ENCODE data around the gene SMIM22. TPM values are rescaled to one million over a fixed set of nuclear protein-coding genes. Genes with fewer than 3 reads are reported as not detected.

The SMIM22 gene
- total RNA-seq, 4 donors from 2014 or later = not detected

DNA sequence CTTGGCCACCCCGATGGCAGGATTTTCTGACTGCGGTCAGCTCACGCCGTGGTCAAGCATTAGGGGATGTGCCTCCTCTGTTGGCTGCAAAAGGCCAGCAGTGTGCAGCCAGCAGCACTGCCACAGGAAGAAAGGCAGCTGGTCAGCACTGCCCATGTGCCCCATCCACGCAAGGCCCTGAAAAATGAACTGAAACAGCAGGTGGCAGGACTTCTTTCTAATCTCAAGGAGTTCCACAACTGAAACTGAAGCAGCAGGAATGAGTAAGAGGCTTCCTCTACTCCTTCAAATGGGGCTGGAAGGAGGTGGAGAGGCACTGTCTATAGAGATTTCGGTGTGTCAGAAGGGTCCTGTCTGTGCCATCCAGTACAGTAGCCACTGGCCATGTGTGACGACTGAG is 31.4 kb upstream of the SMIM22 start:
- DNase-seq (ENCODE audit: low spot score) (no peak), ATAC-seq (ENCODE audit: low FRiP score) (no peak)
- TF ChIP-seq, protein P1, sequence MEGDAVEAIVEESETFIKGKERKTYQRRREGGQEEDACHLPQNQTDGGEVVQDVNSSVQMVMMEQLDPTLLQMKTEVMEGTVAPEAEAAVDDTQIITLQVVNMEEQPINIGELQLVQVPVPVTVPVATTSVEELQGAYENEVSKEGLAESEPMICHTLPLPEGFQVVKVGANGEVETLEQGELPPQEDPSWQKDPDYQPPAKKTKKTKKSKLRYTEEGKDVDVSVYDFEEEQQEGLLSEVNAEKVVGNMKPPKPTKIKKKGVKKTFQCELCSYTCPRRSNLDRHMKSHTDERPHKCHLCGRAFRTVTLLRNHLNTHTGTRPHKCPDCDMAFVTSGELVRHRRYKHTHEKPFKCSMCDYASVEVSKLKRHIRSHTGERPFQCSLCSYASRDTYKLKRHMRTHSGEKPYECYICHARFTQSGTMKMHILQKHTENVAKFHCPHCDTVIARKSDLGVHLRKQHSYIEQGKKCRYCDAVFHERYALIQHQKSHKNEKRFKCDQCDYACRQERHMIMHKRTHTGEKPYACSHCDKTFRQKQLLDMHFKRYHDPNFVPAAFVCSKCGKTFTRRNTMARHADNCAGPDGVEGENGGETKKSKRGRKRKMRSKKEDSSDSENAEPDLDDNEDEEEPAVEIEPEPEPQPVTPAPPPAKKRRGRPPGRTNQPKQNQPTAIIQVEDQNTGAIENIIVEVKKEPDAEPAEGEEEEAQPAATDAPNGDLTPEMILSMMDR (IDR thresholded peaks at IDR 0.05) = no peak

DNA sequence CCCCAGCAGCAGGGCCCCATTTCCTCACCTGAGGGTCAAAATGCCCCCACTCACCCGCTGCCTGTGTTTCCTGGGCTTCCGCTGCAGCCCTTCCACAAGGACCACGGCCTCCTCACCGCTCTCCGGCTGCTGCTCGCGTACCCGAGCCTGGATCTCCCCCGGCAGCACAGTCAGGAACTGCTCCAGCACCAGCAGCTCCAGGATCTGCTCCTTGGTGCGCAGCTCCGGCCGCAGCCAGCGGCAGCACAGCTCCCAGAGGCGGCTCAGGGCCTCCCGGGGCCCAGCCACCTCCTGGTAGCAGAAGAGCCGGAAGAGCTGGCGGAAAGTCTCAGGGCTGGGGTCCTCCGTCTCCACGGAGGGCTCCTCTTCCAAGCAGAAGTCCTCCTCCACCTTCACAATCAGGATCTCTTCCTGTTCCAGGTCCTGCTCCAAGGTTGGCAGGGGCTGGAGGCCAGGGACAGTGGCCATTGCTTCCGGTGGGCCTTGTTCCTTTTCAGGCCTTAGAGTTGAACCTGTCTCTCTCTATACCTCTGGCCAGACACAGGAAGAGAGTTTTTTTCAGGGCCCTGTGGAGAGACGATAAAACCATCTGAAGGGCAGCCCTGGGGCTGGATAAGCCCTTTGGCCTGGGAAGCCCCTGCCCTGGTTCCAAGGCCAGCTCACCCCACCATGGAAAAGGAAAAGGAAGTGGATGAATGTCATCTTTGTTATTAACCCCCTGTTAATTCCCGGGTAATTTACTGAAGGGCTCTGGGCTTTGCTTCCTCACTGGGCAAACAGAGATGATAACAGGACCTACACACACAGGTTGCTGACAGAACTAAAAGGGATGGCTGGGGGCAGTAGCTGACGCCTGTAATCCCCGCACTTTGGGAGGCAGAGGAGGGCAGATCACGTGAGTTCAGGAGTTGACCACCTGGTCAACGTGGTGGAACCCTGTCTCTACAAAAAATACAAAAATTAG is 29.4 kb upstream of the SMIM22 start:
- TF ChIP-seq, protein P1 (IDR thresholded peaks at IDR 0.05) = no peak
- DNase-seq (ENCODE audit: low spot score) (no peak), ATAC-seq (ENCODE audit: low FRiP score) (no peak)

DNA sequence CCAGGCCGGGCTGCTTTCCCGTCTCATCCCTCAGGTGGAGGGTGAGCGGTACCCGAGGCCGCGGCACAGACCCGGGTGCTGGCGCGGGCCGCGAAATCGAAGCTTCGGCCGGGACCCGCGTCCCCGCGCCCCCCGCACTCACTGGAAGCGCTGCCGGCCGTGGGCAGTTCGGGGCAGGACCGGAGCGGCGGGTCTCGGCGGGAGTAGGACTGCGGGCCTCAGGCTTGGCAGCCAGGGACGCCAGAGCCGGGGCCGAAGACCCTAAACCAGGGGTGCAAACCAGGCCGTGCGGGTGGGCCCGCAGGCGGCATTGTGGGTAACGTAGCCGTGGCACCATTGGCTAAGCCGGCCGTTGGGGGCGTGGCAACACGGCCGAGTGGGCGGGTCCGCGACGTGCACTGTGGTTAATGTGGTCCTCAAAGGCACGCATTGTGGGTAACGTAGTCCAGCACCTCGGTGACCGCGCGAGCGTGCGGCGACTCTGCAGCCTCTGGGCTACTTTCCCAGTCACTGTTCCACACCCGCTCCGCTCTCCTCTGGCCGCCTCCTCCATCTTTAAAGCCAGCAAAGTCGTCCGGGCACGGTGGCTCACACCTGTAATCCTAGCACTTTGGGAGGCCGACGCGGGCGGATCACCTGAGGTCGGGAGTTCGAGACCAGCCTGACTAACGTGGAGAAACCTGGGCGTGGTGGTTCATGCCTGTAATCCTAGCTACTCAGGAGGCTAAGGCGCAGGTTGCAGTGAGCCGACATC is 28.1 kb upstream of the SMIM22 start, which contains the start of gene ZNF500:
Gene ZNF500, minus strand, starts transcription at position 288 of the 754 bp plus-strand sequence. CDS start 1,184 bp downstream, outside the sequence.
- ATAC-seq (ENCODE audit: low FRiP score) (peak; percentile 97), DNase-seq (ENCODE audit: low spot score) (peak; percentile 99)
- TF ChIP-seq, protein P1 (IDR thresholded peaks at IDR 0.05) = no peak

DNA sequence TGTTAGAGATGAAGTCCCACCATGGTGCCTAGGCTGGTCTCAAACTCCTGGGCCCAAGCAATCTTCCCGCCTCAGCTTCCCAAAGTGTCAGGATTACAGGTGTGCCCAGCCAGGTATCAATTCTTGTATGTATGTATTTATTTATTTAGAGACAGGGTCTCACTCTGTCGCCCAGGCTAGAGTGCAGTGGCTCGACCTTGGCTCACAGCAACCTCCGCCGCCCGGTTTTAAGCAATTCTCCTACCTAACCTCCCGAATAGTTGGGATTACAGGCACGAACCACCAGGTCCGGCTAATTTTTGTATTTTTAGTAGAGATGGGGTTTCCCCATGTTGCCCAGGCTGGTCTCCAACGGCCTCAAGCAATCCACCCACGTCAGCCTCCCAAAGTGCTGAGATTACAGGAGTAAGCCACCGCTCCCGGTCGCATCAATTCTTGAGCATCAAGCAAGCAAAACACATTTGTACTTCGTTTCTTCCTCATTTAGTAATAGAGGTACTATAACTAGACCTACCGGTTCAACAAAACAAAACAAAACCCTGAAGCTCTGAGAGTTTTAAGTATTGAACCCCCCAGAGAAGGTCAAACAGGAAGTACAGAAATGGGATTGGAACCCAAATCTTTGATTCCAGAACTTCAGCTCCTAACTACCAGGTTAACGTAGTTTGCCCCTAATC is 27.2 kb upstream of the SMIM22 start:
- no peak for ATAC-seq (ENCODE audit: low FRiP score)
- DNase-seq (ENCODE audit: low spot score) = no peak
- TF ChIP-seq, protein P1 (IDR thresholded peaks at IDR 0.05) = no peak

DNA sequence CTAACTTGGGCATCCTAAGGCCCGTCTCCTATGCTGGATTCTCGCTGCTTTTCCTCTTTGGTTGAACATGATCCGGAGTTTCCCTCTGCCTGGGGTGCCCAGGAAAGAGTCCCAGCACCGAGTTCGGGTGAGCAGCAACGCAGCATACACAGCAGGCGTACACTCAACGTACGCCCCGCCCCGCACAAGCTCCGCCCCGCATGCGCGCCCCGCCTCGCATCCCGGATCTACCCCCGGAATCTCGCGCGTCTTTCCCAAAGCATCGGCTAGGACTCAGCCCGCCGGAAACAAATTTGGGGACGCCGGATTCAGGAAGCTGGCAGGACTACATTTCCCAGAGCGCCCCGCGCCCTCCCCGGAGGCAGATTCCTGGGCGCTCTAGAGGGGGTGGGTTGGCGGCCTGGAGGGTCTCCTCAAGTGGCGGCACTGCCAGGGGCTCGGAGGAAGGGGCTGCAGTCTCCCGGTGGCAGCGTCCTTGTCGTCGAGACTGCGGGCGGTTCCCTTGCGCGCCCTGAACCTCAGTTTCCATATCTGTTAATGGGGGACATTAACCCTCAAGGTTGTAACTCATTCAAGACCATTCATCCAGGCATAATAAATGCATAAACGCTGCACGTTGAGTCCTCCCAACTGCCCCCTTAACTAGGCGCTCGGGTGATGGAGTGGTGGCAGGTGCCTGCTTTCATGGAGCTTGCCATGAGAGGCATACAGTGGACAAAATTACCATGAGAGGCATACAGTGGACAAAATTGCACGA is 26.4 kb upstream of the SMIM22 start:
- TF ChIP-seq, protein P1 (IDR thresholded peaks at IDR 0.05) = no peak
- DNase-seq (ENCODE audit: low spot score) (peak; percentile 94), ATAC-seq (ENCODE audit: low FRiP score) (peak; percentile 93)

DNA sequence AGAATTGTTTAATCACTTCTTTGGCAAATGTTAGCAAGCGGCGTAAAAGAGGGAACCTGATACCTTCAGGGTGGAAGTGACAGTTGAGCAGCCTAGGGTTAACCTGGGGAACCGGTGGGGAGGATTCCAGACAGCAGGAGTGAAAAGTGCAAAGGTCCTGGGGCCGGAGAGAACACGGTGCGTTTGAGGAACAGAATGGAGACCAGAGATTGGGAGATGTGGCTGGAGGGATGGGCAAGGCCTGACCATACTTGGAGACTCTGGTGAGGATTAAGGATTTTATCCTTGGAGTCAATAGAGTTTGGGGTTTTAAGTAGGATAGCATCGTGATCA is 25.9 kb upstream of the SMIM22 start:
- DNase-seq (ENCODE audit: low spot score) (no peak), ATAC-seq (ENCODE audit: low FRiP score) (no peak)
- TF ChIP-seq, protein P1 (IDR thresholded peaks at IDR 0.05) = no peak

Measured in omental fat pad (tissue), 4 donors.